ENCODE data around the gene PLPP3. TPM values are rescaled to one million over a fixed set of nuclear protein-coding genes. Genes with fewer than 3 reads are reported as not detected.
A peak's percentile ranks its signal among the peaks of the same experiment; 100 is the strongest.

PLPP3 gene
- total and polyA plus RNA-seq, 2 experiments from 2014 or later: 41.9 to 61.9 TPM

- TF ChIP-seq CTCF (conservative IDR thresholded peaks at IDR 0.05; ENCODE audit: low read depth in 2 of 2) (no peak), NANOG (IDR thresholded peaks at IDR 0.05; ENCODE audit: borderline replicate concordance) (no peak), JUNB (IDR thresholded peaks at IDR 0.05; ENCODE audit: unreplicated experiment) (no peak), ZNF331 (CRISPR knock-in tag; IDR thresholded peaks at IDR 0.05; ENCODE audit: low read depth) (no peak)
Measured at GRCh38 chr1:56563568-56563967, 15.8 kb downstream of the PLPP3 start (continued).

GRCh38 chr1:56562891-56563452 is 16.4 kb downstream of the PLPP3 start:
- no peak for DNase-seq (ENCODE audit: low spot score)
- peaks cover 100% of the 10 kb centered on the region for H3K79me2 ChIP-seq (replicated peaks; ENCODE audit: insufficient read depth)
- ATAC-seq: peak; percentile 15; the same call in 2 of the 3 replicates
- Mint-ChIP-seq H3K4me1 (peaks cover 74% of the 10 kb centered on the region), H3K27ac (peak overlapping the region; percentile 29; the same call in 1 of the 2 replicates), H3K9me3 (no peaks in the 10 kb centered on the region), H3K4me3 (0 out of 3 replicates have a peak overlapping the region, but pooled peaks have one; percentile 35), H3K27me3 (ENCODE audit: insufficient read depth, low read depth, poor library complexity) (peaks cover 1% of the 10 kb centered on the region), H3K36me3 (ENCODE audit: low read depth) (peaks cover 10% of the 10 kb centered on the region)
- peak overlapping the region; percentile 29; the same call in 1 of the 2 replicates for H3K4me3 ChIP-seq
- H3K4me2 ChIP-seq: peak overlapping the region; percentile 22
- no peaks in the 10 kb centered on the region for H3K36me3 ChIP-seq (ENCODE audit: insufficient read depth)
- no peak overlapping the region for H2AFZ ChIP-seq
- peaks cover 7% of the 10 kb centered on the region for H4K20me1 ChIP-seq (replicated peaks; ENCODE audit: insufficient read depth)
- H3K27ac ChIP-seq (ENCODE audit: low read depth): peak overlapping the region; percentile 78
- H3K9me2 ChIP-seq (ENCODE audit: insufficient read depth): no peaks in the 10 kb centered on the region
- H3K4me1 ChIP-seq (ENCODE audit: insufficient read depth): peaks cover 92% of the 10 kb centered on the region
- H3K27me3 ChIP-seq (ENCODE audit: insufficient read depth): no peaks in the 10 kb centered on the region
- H3F3A ChIP-seq (replicated peaks; ENCODE audit: low read depth): peaks cover 11% of the 10 kb centered on the region; the same call in 1 of the 2 replicates
- no peak for TF ChIP-seq CTCF (conservative IDR thresholded peaks at IDR 0.05; ENCODE audit: low read depth in 2 of 2)
- TF ChIP-seq CREB1 (CRISPR knock-in tag; IDR thresholded peaks at IDR 0.05; ENCODE audit: low read depth): no peak
- no peak for TF ChIP-seq EZH2 (IDR thresholded peaks at IDR 0.05; ENCODE audit: low read depth, unreplicated experiment)
- no peak for TF ChIP-seq ZNF114 (CRISPR knock-in tag; IDR thresholded peaks at IDR 0.05)
- TF ChIP-seq ZNF331 (CRISPR knock-in tag; IDR thresholded peaks at IDR 0.05; ENCODE audit: low read depth): no peak
- no peak for TF ChIP-seq STAT1 (IDR thresholded peaks at IDR 0.05; ENCODE audit: unreplicated experiment)
- no peak for TF ChIP-seq ETS1 (IDR thresholded peaks at IDR 0.05)
- TF ChIP-seq EZH2phosphoT487 (IDR thresholded peaks at IDR 0.05; ENCODE audit: unreplicated experiment): no peak
- no peak for TF ChIP-seq REST (IDR thresholded peaks at IDR 0.05; ENCODE audit: unreplicated experiment)
